GM12864 (cell line): ENCODE data around the gene ZBTB22.
A peak's percentile ranks its signal among the peaks of the same experiment; 100 is the strongest.

ENCODE experiments used
- DNase-seq: peaks from one replicate; pipeline ENCODE4 v3.0.0-alpha.2; 2011; ENCODE audit warnings: low read depth
- H3K4me3 ChIP-seq: 2 replicates; pipeline ENCODE4 v1.5.1; 2011; ENCODE audit warnings: mild to moderate bottlenecking, low read depth, low read length, control low read depth
- TF ChIP-seq, protein P1 (sequence below): IDR thresholded peaks from 2 replicates; pipeline ENCODE4 v1.5.1; 2011; ENCODE audit warnings: low read depth, mild to moderate bottlenecking, moderate library complexity, low read length, control low read depth, inconsistent platforms; ENCODE audit errors: missing control alignments

Gene ZBTB22

DNA sequence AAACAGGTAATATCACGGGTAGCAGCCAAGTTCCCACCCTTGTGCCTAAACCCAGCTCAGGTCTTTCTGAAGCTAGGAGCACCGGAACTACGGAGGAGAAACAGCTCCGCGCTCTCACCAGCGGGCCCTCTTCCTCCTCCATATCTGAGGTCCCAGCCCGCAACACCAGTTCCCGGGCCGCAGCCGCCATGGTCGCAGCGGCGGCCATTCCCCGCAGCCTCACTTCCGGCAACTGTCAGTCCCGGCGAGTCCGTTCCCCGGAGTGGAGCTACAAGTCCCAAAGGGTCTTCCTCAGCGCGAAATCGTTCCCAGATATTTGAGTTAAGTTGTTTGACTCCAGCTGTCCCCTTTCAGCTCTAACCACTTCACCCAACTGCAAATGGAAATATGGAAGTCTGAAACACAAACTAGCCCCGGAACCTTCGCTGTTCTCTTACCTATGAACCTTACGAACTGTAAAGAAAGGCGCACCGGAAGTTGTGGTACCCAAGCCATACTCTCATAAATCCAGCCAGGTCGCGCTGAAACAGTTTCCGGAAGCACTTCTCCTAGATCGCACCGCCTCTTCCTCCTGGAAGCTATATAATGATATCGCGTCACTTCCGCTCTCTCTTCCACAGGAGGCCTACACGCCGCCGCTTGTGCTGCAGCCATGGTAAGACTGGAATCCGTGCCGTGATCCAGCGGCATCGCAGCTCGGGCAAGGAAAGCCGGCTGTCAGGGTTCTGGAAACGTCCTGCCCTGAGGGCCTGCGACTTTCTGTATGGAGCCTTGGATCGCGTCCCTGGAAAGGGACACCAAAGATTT, 45.9 kb downstream of the ZBTB22 start, which contains the start of the genes RPS18 and VPS52:
RPS18 (plus strand) TSS at position 608 of the 807 bp plus-strand sequence; CDS start at position 653, 45 bp downstream.
VPS52 (minus strand) TSS at position 409 of the 807 bp plus-strand sequence; CDS start at position 208, 201 bp downstream.
- TF ChIP-seq, protein P1, sequence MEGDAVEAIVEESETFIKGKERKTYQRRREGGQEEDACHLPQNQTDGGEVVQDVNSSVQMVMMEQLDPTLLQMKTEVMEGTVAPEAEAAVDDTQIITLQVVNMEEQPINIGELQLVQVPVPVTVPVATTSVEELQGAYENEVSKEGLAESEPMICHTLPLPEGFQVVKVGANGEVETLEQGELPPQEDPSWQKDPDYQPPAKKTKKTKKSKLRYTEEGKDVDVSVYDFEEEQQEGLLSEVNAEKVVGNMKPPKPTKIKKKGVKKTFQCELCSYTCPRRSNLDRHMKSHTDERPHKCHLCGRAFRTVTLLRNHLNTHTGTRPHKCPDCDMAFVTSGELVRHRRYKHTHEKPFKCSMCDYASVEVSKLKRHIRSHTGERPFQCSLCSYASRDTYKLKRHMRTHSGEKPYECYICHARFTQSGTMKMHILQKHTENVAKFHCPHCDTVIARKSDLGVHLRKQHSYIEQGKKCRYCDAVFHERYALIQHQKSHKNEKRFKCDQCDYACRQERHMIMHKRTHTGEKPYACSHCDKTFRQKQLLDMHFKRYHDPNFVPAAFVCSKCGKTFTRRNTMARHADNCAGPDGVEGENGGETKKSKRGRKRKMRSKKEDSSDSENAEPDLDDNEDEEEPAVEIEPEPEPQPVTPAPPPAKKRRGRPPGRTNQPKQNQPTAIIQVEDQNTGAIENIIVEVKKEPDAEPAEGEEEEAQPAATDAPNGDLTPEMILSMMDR = no peak
- DNase-seq = peak; percentile 99
- H3K4me3 ChIP-seq = peak within 1 kb of the TSS; percentile 84

DNA sequence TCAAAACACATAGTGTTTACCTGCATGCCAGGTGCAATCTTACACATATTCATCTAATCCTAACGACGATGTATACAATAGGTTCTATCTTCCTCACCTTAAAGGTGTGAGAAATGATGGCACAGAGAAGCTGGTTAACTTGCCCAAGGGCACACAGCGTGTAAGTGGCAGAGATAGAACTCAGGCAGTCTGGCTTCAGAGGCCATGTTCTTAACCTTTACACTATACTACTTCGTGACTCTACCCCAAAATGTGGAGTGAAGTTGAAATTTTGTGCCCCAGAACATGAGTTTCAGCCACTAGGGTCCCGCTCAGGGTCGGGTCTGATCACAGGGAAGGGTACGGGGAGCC, 46.5 kb downstream of the ZBTB22 start:
- H3K4me3 ChIP-seq = peak overlapping the region; percentile 84
- TF ChIP-seq, protein P1 = no peak
- no peak for DNase-seq
